Measurements from ENCODE around the gene RAB3IL1.

DNA sequence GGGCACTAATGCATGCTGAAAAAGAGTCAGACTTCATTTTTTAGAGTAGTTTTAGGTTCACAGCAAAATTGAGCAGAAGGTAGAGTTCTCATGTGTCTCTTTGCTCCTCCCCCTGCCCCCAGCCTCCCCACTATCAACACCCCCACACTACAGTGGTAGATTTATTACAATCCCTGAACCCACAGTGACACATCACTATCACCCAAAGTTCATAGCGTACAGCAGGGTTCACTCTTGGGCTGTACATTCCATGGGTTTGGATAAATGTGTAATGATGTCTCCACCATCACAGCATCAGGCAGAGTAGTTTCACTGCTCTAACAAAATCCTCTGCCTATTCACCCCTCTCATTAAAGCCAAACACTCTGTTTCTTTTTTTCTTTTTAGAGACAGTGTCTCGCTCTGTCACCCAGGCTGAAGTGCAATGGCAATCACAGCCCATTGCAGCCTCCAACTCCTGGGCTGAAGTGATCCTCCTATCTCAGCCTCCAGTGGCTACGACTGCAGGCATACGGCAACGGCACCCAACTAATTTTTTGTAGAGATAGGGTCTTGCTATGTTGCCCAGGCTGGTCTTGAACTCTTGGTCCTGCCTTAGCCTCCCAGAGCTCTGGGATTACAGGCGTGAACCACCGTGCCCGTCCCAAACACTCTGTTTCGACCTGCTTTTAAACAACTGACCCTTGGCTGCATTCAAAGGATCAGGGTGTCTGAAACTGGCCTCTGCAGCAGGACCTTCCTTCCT is 36.9 kb upstream of the RAB3IL1 start:
- TF ChIP-seq POLR2AphosphoS5 (IDR thresholded peaks at IDR 0.05; ENCODE audit: borderline replicate concordance, low read depth, low read length) (no peak), EZH2 (IDR thresholded peaks at IDR 0.05) (no peak)

Data from SK-N-MC (cell line).